Measurements from ENCODE around the gene GCC1. TPM values are rescaled to one million over a fixed set of nuclear protein-coding genes. Genes with fewer than 3 reads are reported as not detected.

Gene GCC1
- total and polyA plus RNA-seq, 2 donors (not counting 3 experiments of a cell fraction or from before 2014, with no cell fraction given) = 4.6 to 15.5 TPM

- no peaks in the 10 kb centered on the region for H3K9me1 ChIP-seq (replicated peaks; ENCODE audit: control insufficient read depth, extremely low read depth, insufficient read depth, low read length)
- peaks cover 3% of the 10 kb centered on the region for H3K79me2 ChIP-seq (ENCODE audit: control insufficient read depth, insufficient read depth, low read length)
- H3K27ac ChIP-seq (ENCODE audit: insufficient read depth, low read depth, low read length) = no peak overlapping the region
- H3K36me3 ChIP-seq (ENCODE audit: control insufficient read depth in 2 of 2, extremely low read depth in 1 of 2, insufficient read depth in 2 of 2, low read length in 2 of 2) = peaks cover 2 to 11% of the 10 kb centered on the region in 2 experiments
- FAIRE-seq (no peak), DNase-seq (ENCODE audit: low read depth, low spot score) (no peak)
- peaks cover 0 to 3% of the 10 kb centered on the region in 2 experiments for H3K27me3 ChIP-seq (ENCODE audit: control insufficient read depth in 2 of 2, insufficient read depth in 2 of 2, low read length in 2 of 2)
- intact Hi-C loops (cut with micrococcal nuclease) (no loop called here), dilution Hi-C loops (cut with MboI; ENCODE audit: extremely low pct_ligation_motif_present, low sequenced_read_pairs) (no loop called here)
- H3K9me3 ChIP-seq (replicated peaks; ENCODE audit: control insufficient read depth, insufficient read depth, low read length) = no peaks in the 10 kb centered on the region
- no TSS peak for BruUV-seq (replicated peaks)
- CTCF ChIA-PET = interaction anchor here (1.1 kb wide), 1 partner anchor 59 kb away, joined by 3 read pairs; no protein-coding TSS in a partner anchor
- no peak overlapping the region for H3K4me3 ChIP-seq (replicated peaks in 1 of 3; ENCODE audit: insufficient read depth in 1 of 3, low read depth in 1 of 3, low read length in 3 of 3)
- TF ChIP-seq, protein P1, sequence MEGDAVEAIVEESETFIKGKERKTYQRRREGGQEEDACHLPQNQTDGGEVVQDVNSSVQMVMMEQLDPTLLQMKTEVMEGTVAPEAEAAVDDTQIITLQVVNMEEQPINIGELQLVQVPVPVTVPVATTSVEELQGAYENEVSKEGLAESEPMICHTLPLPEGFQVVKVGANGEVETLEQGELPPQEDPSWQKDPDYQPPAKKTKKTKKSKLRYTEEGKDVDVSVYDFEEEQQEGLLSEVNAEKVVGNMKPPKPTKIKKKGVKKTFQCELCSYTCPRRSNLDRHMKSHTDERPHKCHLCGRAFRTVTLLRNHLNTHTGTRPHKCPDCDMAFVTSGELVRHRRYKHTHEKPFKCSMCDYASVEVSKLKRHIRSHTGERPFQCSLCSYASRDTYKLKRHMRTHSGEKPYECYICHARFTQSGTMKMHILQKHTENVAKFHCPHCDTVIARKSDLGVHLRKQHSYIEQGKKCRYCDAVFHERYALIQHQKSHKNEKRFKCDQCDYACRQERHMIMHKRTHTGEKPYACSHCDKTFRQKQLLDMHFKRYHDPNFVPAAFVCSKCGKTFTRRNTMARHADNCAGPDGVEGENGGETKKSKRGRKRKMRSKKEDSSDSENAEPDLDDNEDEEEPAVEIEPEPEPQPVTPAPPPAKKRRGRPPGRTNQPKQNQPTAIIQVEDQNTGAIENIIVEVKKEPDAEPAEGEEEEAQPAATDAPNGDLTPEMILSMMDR (IDR thresholded peaks at IDR 0.05; ENCODE audit: extremely low read depth in 1 of 2, insufficient read depth in 1 of 2, low read depth in 1 of 2, low read length in 2 of 2) = no peak
- TF ChIP-seq GATA2 (IDR thresholded peaks at IDR 0.05; ENCODE audit: insufficient read depth, insufficient read length, low read depth, low read length) (no peak), JUN (IDR thresholded peaks at IDR 0.05; ENCODE audit: borderline replicate concordance, insufficient read depth, insufficient read length, low read depth) (no peak), POLR2AphosphoS5 (IDR thresholded peaks at IDR 0.05; ENCODE audit: insufficient read depth, low read depth, low read length) (no peak), FOS (IDR thresholded peaks at IDR 0.05; ENCODE audit: borderline replicate concordance, insufficient read depth, low read length) (no peak), POLR2A (IDR thresholded peaks at IDR 0.05; ENCODE audit: low read depth, low read length) (no peak), MYC (IDR thresholded peaks at IDR 0.05; ENCODE audit: low read depth, low read length) (no peak), EZH2 (IDR thresholded peaks at IDR 0.05; ENCODE audit: borderline replicate concordance, low read depth, low read length, severe bottlenecking) (no peak)
- TF ChIP-seq, protein P2, sequence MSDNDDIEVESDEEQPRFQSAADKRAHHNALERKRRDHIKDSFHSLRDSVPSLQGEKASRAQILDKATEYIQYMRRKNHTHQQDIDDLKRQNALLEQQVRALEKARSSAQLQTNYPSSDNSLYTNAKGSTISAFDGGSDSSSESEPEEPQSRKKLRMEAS (IDR thresholded peaks at IDR 0.05; ENCODE audit: insufficient read depth, insufficient read length) = no peak
- H3K4me1 ChIP-seq (ENCODE audit: control insufficient read depth, extremely low read depth, insufficient read depth, low read length) = peaks cover 14% of the 10 kb centered on the region
- no peak overlapping the region for H3K4me2 ChIP-seq (ENCODE audit: insufficient read depth, low read length)
- H4K20me1 ChIP-seq (replicated peaks; ENCODE audit: control insufficient read depth, extremely low read depth, insufficient read depth, low read length) = no peaks in the 10 kb centered on the region
- H2AFZ ChIP-seq (ENCODE audit: low read depth, low read length) = no peak overlapping the region
- no peak overlapping the region for H3K9ac ChIP-seq (replicated peaks; ENCODE audit: extremely low read depth, insufficient read depth, low read length)
- POLR2A ChIA-PET = no interaction called here
These were observed 7.2 kb upstream of the GCC1 start for GRCh38 chr7:127592550-127592949.
